SK-N-SH (cell line): ENCODE measurements around the gene STAT6. TPM values are rescaled to one million over a fixed set of nuclear protein-coding genes. Genes with fewer than 3 reads are reported as not detected.

ENCODE experiments used
- CTCF ChIA-PET: fragments of 300-600, 350-600 bp; formaldehyde crosslinking; extraction: SDS; loops from one replicate; lab custom pipeline; 2021; lab: Yijun Ruan, JAX
- POLR2A ChIA-PET: fragments of 350-600 bp; sonication (Branson Sonifier 250); formaldehyde crosslinking; extraction: SDS; loops from one replicate; lab custom pipeline; 2020; ENCODE audit warnings: antibody characterized with exemption, inconsistent platforms; lab: Yijun Ruan, JAX
- DNase-seq: peaks from one replicate; pipeline ENCODE4 v3.0.0; 2012
- H2AFZ ChIP-seq: fragments of 200-600 bp; sonication (generic); 2 replicates; pipeline ENCODE4 v1.8.1; 2016; ENCODE audit warnings: antibody characterized with exemption, mild to moderate bottlenecking, low read depth
- H3F3A ChIP-seq: fragments of 200-600 bp; sonication (generic); replicated peaks from 2 replicates; pipeline ENCODE3; 2016; ENCODE audit warnings: antibody characterized with exemption, mild to moderate bottlenecking; ENCODE audit not compliant: insufficient read depth
- H3K27ac ChIP-seq, 2 experiments: fragments of 200-500 bp in 1 of 2; fragments of 200-600 bp in 1 of 2; sonication (Bioruptor generic) in 1 of 2; sonication (generic), shearing (Covaris generic) in 1 of 2; 2 replicates each; pipeline versions ENCODE4 v1.5.1 to v1.6.1; 2014 to 2016; ENCODE audit warnings: low read depth in 2 of 2, inconsistent platforms in 1 of 2, low read length in 1 of 2, mild to moderate bottlenecking in 1 of 2, mixed read lengths in 1 of 2
- H3K27me3 ChIP-seq: fragments of 200-600 bp; sonication (generic), shearing (Covaris generic); 2 replicates; pipeline ENCODE4 v1.6.1; 2016; ENCODE audit warnings: mixed run types; ENCODE audit not compliant: insufficient read depth
- H3K36me3 ChIP-seq, 2 experiments: fragments of 200-500 bp in 1 of 2; fragments of 200-600 bp in 1 of 2; sonication (Bioruptor generic) in 1 of 2; sonication (generic) in 1 of 2; replicated peaks in 1 of 2; 2 replicates each; pipeline versions ENCODE3 to v1.5.1; 2014 to 2016; ENCODE audit warnings: low read length in 1 of 2, mild to moderate bottlenecking in 1 of 2; ENCODE audit not compliant: insufficient read depth in 2 of 2, control insufficient read depth in 1 of 2
- H3K4me1 ChIP-seq, 2 experiments: fragments of 200-500 bp in 1 of 2; fragments of 200-600 bp in 1 of 2; sonication (Bioruptor generic) in 1 of 2; sonication (generic), shearing (Covaris generic) in 1 of 2; 2 replicates each; pipeline versions ENCODE4 v1.5.1 to v1.6.1; 2014 to 2016; ENCODE audit warnings: low read depth in 1 of 2, low read length in 1 of 2, mixed run types in 1 of 2; ENCODE audit not compliant: insufficient read depth in 2 of 2, control insufficient read depth in 1 of 2
- H3K4me2 ChIP-seq: fragments of 200-600 bp; sonication (generic), shearing (Covaris generic); 2 replicates; pipeline ENCODE4 v1.6.1; 2017; ENCODE audit warnings: mixed run types
- H3K4me3 ChIP-seq, 2 experiments: fragments of 200-500 bp in 1 of 2; fragments of 200-600 bp in 1 of 2; sonication (Bioruptor generic) in 1 of 2; sonication (generic), shearing (Covaris generic) in 1 of 2; 2 replicates each; pipeline versions ENCODE4 v1.5.1 to v1.8.1; 2014 to 2016; ENCODE audit warnings: low read depth in 2 of 2, inconsistent platforms in 1 of 2, low read length in 1 of 2, mild to moderate bottlenecking in 1 of 2, mixed read lengths in 1 of 2, moderate library complexity in 1 of 2
- H3K79me2 ChIP-seq: fragments of 200-600 bp; sonication (generic); 2 replicates; pipeline ENCODE4 v1.8.1; 2017; ENCODE audit warnings: mild to moderate bottlenecking; ENCODE audit not compliant: insufficient read depth
- H3K9ac ChIP-seq: fragments of 200-600 bp; sonication (generic); 2 replicates; pipeline ENCODE4 v1.6.1; 2017; ENCODE audit warnings: mixed run types
- H3K9me2 ChIP-seq: fragments of 200-600 bp; sonication (generic); 2 replicates; pipeline ENCODE4 v1.6.1; 2017; ENCODE audit warnings: mixed run types
- H3K9me3 ChIP-seq: fragments of 200-600 bp; sonication (generic); 2 replicates; pipeline ENCODE4 v1.6.1; 2017; ENCODE audit warnings: mixed run types, mild to moderate bottlenecking, moderate library complexity
- H4K20me1 ChIP-seq: fragments of 200-600 bp; sonication (generic); 2 replicates; pipeline ENCODE4 v1.6.1; 2017; ENCODE audit warnings: mild to moderate bottlenecking, mixed run types; ENCODE audit not compliant: insufficient read depth
- MXI1 ChIP-seq: IDR thresholded peaks from 2 replicates; pipeline ENCODE4 v1.6.1; 2012; ENCODE audit warnings: mild to moderate bottlenecking, low read depth, low read length, improper control_type of control experiment
- NRF1 ChIP-seq: IDR thresholded peaks from 2 replicates; pipeline ENCODE4 v1.6.1; 2012; ENCODE audit warnings: low read depth, mild to moderate bottlenecking, low read length
- POLR2AphosphoS5 ChIP-seq: IDR thresholded peaks from 2 replicates; pipeline ENCODE4 v1.6.1; 2012; ENCODE audit warnings: low read depth, low read length
- SIN3A ChIP-seq: IDR thresholded peaks from 2 replicates; pipeline ENCODE4 v1.6.1; 2012; ENCODE audit warnings: low read depth, mild to moderate bottlenecking, low read length, moderate library complexity, borderline replicate concordance
- SMC3 ChIP-seq: IDR thresholded peaks from 2 replicates; pipeline ENCODE4 v1.6.1; 2012; ENCODE audit warnings: low read depth, low read length, improper control_type of control experiment
- WGBS: methylation state at CpG from one replicate; pipeline ENCODE4 v1.1.6; 2017; ENCODE audit warnings: low lambda C conversion rate; 5-methylcytosine and 5-hydroxymethylcytosine counted together
- polyA plus RNA-seq, 3 experiments: library from polyadenylated mRNA; depleted of rRNA; stranded (reverse); fragments of >200 nt; gene quantifications; 2 replicates each; pipeline ENCODE4 v1.2.3, GENCODE V29; 2012
- TF ChIP-seq, protein P1 (sequence below): fragments of 150-350 bp; IDR thresholded peaks from 2 replicates; pipeline ENCODE4 v1.6.1; 2017; ENCODE audit warnings: antibody characterized with exemption, low read length, low read depth, borderline replicate concordance

The STAT6 gene
- polyA plus RNA-seq, 1 of the 3 experiments (the other 2 are of a cell fraction): 0.15 TPM

GRCh38 chr12:57090490-57090889 lies 20.7 kb downstream of the STAT6 start:
- CTCF ChIA-PET: interaction anchor here (0.6 to 23.2 kb wide), 10 partner anchors 9 to 454 kb away, joined by 3 to 339 read pairs (median 4); partner anchors contain the start of genes NEMP1 and STAT6
- POLR2A ChIA-PET: no interaction called here
- DNase-seq: peak; percentile 22
- Histone ChIP-seq H4K20me1 (peaks cover 35% of the 10 kb centered on the region), H3K9me3 (no peaks in the 10 kb centered on the region), H2AFZ (no peak overlapping the region), H3K27ac (no peak overlapping the region), H3K36me3 (peaks cover 28 to 41% of the 10 kb centered on the region in 2 experiments), H3K79me2 (peaks cover 39% of the 10 kb centered on the region), H3K9me2 (no peaks in the 10 kb centered on the region), H3K4me3 (peak overlapping the region; percentile 77 to 90; a peak in 3 of 4 replicates), H3K9ac (peak overlapping the region; percentile 81; the same call in 1 of the 2 replicates), H3K4me1 (peaks cover 19 to 23% of the 10 kb centered on the region in 2 experiments; a peak in 2 of 4 replicates), H3F3A (peaks cover 25% of the 10 kb centered on the region), H3K27me3 (no peaks in the 10 kb centered on the region), H3K4me2 (peak overlapping the region; percentile 89)
- WGBS: 87% methylated on average over 5 of the region's 6 CpGs
- no peak for TF ChIP-seq SMC3

GRCh38 chr12:57089271-57090245 lies 21.6 kb downstream of the STAT6 start:
- Histone ChIP-seq H3K4me2 (peak overlapping the region; percentile 89), H3K79me2 (peaks cover 39% of the 10 kb centered on the region), H4K20me1 (peaks cover 35% of the 10 kb centered on the region), H3F3A (peaks cover 34% of the 10 kb centered on the region), H3K4me3 (peak overlapping the region; percentile 77 to 90), H3K27me3 (no peaks in the 10 kb centered on the region), H3K4me1 (peaks cover 22 to 23% of the 10 kb centered on the region in 2 experiments; a peak in 2 of 4 replicates), H3K9ac (peak overlapping the region; percentile 81), H3K9me3 (no peaks in the 10 kb centered on the region), H3K27ac (peak overlapping the region; percentile 82 to 90), H3K9me2 (no peaks in the 10 kb centered on the region), H2AFZ (0 out of 2 replicates have a peak overlapping the region, but pooled peaks have one; percentile 53), H3K36me3 (peaks cover 22 to 32% of the 10 kb centered on the region in 2 experiments)
- DNase-seq: peak; percentile 69
- POLR2A ChIA-PET: interaction anchor here (1.0 to 1.3 kb wide), 2 partner anchors 11 to 20 kb away, joined by 3 to 4 read pairs; partner anchors contain the start of gene NEMP1
- TF ChIP-seq SIN3A (no peak), MXI1 (0 out of 2 replicates have a peak, but pooled peaks have one; percentile 22), POLR2AphosphoS5 (no peak), NRF1 (no peak)
- TF ChIP-seq, protein P1, sequence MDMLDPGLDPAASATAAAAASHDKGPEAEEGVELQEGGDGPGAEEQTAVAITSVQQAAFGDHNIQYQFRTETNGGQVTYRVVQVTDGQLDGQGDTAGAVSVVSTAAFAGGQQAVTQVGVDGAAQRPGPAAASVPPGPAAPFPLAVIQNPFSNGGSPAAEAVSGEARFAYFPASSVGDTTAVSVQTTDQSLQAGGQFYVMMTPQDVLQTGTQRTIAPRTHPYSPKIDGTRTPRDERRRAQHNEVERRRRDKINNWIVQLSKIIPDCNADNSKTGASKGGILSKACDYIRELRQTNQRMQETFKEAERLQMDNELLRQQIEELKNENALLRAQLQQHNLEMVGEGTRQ: no peak
- 3% methylated on average over 39 of the region's 45 CpGs for WGBS
- CTCF ChIA-PET: interaction anchor here (0.8 to 23.2 kb wide), 9 partner anchors 10 to 425 kb away, joined by 3 to 339 read pairs (median 4); partner anchors contain the start of genes MYO1A, NEMP1 and STAT6
